ENCODE data around the gene OCSTAMP. TPM values are rescaled to one million over a fixed set of nuclear protein-coding genes. Genes with fewer than 3 reads are reported as not detected.

Gene OCSTAMP
- total RNA-seq, 1 donor from 2014 or later: not detected

DNA sequence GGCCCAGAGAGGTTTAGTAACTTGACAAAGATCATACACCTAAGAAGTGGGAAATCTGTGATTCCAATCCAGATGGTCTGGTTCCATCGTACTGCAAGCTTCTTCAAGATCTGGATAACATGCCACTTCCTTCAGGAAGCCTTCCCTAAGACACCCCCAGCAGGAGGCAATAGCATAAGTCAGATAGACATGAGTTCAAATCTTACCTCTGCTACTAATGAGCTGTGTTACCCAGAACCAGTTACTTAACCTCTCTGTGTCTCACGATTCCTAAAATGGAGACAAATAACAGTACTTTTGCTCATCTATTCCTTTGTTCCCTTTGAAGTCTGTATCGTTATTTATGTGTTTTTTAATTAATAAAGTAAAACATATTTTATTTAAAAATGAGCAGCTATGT is 22.3 kb upstream of the OCSTAMP start:
- H3K4me3 Mint-ChIP-seq (ENCODE audit: low read depth): no peak overlapping the region
- DNase-seq (ENCODE audit: low spot score, unreplicated experiment): no peak
- TF ChIP-seq, protein P1, sequence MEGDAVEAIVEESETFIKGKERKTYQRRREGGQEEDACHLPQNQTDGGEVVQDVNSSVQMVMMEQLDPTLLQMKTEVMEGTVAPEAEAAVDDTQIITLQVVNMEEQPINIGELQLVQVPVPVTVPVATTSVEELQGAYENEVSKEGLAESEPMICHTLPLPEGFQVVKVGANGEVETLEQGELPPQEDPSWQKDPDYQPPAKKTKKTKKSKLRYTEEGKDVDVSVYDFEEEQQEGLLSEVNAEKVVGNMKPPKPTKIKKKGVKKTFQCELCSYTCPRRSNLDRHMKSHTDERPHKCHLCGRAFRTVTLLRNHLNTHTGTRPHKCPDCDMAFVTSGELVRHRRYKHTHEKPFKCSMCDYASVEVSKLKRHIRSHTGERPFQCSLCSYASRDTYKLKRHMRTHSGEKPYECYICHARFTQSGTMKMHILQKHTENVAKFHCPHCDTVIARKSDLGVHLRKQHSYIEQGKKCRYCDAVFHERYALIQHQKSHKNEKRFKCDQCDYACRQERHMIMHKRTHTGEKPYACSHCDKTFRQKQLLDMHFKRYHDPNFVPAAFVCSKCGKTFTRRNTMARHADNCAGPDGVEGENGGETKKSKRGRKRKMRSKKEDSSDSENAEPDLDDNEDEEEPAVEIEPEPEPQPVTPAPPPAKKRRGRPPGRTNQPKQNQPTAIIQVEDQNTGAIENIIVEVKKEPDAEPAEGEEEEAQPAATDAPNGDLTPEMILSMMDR (IDR thresholded peaks at IDR 0.05; ENCODE audit: unreplicated experiment): no peak
- H3K27me3 Mint-ChIP-seq: no peaks in the 10 kb centered on the region
- H3K27ac Mint-ChIP-seq: no peak overlapping the region
- no peaks in the 10 kb centered on the region for H3K36me3 Mint-ChIP-seq (ENCODE audit: insufficient read depth)
- no peaks in the 10 kb centered on the region for H3K4me1 Mint-ChIP-seq (ENCODE audit: low read depth)
- H3K9me3 Mint-ChIP-seq (ENCODE audit: low read depth): no peaks in the 10 kb centered on the region

GRCh38 chr20:46572153-46572552 is 21.7 kb upstream of the OCSTAMP start:
- Mint-ChIP-seq H3K27ac (no peak overlapping the region), H3K9me3 (ENCODE audit: low read depth) (no peaks in the 10 kb centered on the region), H3K4me3 (ENCODE audit: low read depth) (no peak overlapping the region), H3K27me3 (no peaks in the 10 kb centered on the region), H3K36me3 (ENCODE audit: insufficient read depth) (no peaks in the 10 kb centered on the region), H3K4me1 (ENCODE audit: low read depth) (no peaks in the 10 kb centered on the region)
- no peak for DNase-seq (ENCODE audit: low spot score, unreplicated experiment)
- TF ChIP-seq, protein P1 (IDR thresholded peaks at IDR 0.05; ENCODE audit: unreplicated experiment): no peak

- H3K27ac Mint-ChIP-seq: no peak overlapping the region
- TF ChIP-seq, protein P1 (IDR thresholded peaks at IDR 0.05; ENCODE audit: unreplicated experiment): no peak
- H3K27me3 Mint-ChIP-seq: no peaks in the 10 kb centered on the region
- no peaks in the 10 kb centered on the region for H3K4me1 Mint-ChIP-seq (ENCODE audit: low read depth)
- no peaks in the 10 kb centered on the region for H3K9me3 Mint-ChIP-seq (ENCODE audit: low read depth)
- no peaks in the 10 kb centered on the region for H3K36me3 Mint-ChIP-seq (ENCODE audit: insufficient read depth)
- no peak overlapping the region for H3K4me3 Mint-ChIP-seq (ENCODE audit: low read depth)
- no peak for DNase-seq (ENCODE audit: low spot score, unreplicated experiment)
Measured at GRCh38 chr20:46571418-46571817, 21.0 kb upstream of the OCSTAMP start.

GRCh38 chr20:46570956-46571355 is 20.5 kb upstream of the OCSTAMP start:
- Mint-ChIP-seq H3K36me3 (ENCODE audit: insufficient read depth) (no peaks in the 10 kb centered on the region), H3K4me1 (ENCODE audit: low read depth) (no peaks in the 10 kb centered on the region), H3K4me3 (ENCODE audit: low read depth) (no peak overlapping the region), H3K9me3 (ENCODE audit: low read depth) (no peaks in the 10 kb centered on the region), H3K27ac (no peak overlapping the region), H3K27me3 (no peaks in the 10 kb centered on the region)
- TF ChIP-seq, protein P1 (IDR thresholded peaks at IDR 0.05; ENCODE audit: unreplicated experiment): no peak
- no peak for DNase-seq (ENCODE audit: low spot score, unreplicated experiment)

GRCh38 chr20:46569961-46570360 is 19.5 kb upstream of the OCSTAMP start:
- Mint-ChIP-seq H3K27ac (no peak overlapping the region), H3K27me3 (no peaks in the 10 kb centered on the region), H3K4me1 (ENCODE audit: low read depth) (peaks cover 2% of the 10 kb centered on the region), H3K4me3 (ENCODE audit: low read depth) (no peak overlapping the region), H3K36me3 (ENCODE audit: insufficient read depth) (no peaks in the 10 kb centered on the region), H3K9me3 (ENCODE audit: low read depth) (no peaks in the 10 kb centered on the region)
- no peak for DNase-seq (ENCODE audit: low spot score, unreplicated experiment)
- TF ChIP-seq, protein P1 (IDR thresholded peaks at IDR 0.05; ENCODE audit: unreplicated experiment): no peak
